ENCODE measurements around the gene ACSL5. TPM values are rescaled to one million over a fixed set of nuclear protein-coding genes. Genes with fewer than 3 reads are reported as not detected.

Gene ACSL5
- total and polyA plus RNA-seq, 3 donors from 2014 or later, result 10.1 to 20.1 (median 11.4) TPM

GRCh38 chr10:112344261-112344660 lies 29.7 kb upstream of the ACSL5 start:
- intact Hi-C loops (cut with DNase I; ENCODE audit: low total_unique reads), result no loop called here
- 83 to 93% methylated on average over 6 of the region's 6 CpGs for WGBS, 2 donors

GRCh38 chr10:112345202-112345601 lies 28.7 kb upstream of the ACSL5 start:
- Histone ChIP-seq H3K27me3 (no peaks in the 10 kb centered on the region), H3K36me3 (ENCODE audit: low read depth, missing control alignments) (no peaks in the 10 kb centered on the region), H3K4me1 (no peaks in the 10 kb centered on the region), H3K27ac (no peak overlapping the region), H3K9me3 (no peaks in the 10 kb centered on the region), H3K4me3 (no peak overlapping the region)
- no peak for DNase-seq
- TF ChIP-seq CTCF (IDR thresholded peaks at IDR 0.05), result no peak
- no peak for TF ChIP-seq POLR2A (IDR thresholded peaks at IDR 0.05)
- 58 to 75% methylated on average over 3 of the region's 3 CpGs for WGBS, 2 donors
- intact Hi-C loops (cut with DNase I; ENCODE audit: low total_unique reads), result no loop called here

More at GRCh38 chr10:112344261-112344660, 29.7 kb upstream of the ACSL5 start:
- Histone ChIP-seq H3K4me1 (no peaks in the 10 kb centered on the region), H3K36me3 (ENCODE audit: low read depth, missing control alignments) (no peaks in the 10 kb centered on the region), H3K9me3 (no peaks in the 10 kb centered on the region), H3K4me3 (no peak overlapping the region), H3K27ac (no peak overlapping the region), H3K27me3 (no peaks in the 10 kb centered on the region)
- DNase-seq, result no peak
- TF ChIP-seq POLR2A (IDR thresholded peaks at IDR 0.05) (no peak), CTCF (IDR thresholded peaks at IDR 0.05) (no peak)

- Histone ChIP-seq H3K27me3 (no peaks in the 10 kb centered on the region), H3K4me1 (no peaks in the 10 kb centered on the region), H3K4me3 (no peak overlapping the region), H3K36me3 (ENCODE audit: low read depth, missing control alignments) (no peaks in the 10 kb centered on the region), H3K9me3 (no peaks in the 10 kb centered on the region), H3K27ac (no peak overlapping the region)
- DNase-seq, result no peak
- TF ChIP-seq POLR2A (IDR thresholded peaks at IDR 0.05), result no peak
- no peak for TF ChIP-seq CTCF (IDR thresholded peaks at IDR 0.05)
- intact Hi-C loops (cut with DNase I; ENCODE audit: low total_unique reads), result no loop called here
- 93 to 94% methylated on average over 8 to 9 of the region's 9 CpGs for WGBS, 2 donors
These were observed 28.2 kb upstream of the ACSL5 start for GRCh38 chr10:112345743-112346142.

GRCh38 chr10:112346774-112347173 lies 27.1 kb upstream of the ACSL5 start:
- DNase-seq, result no peak
- TF ChIP-seq POLR2A (IDR thresholded peaks at IDR 0.05) (no peak), CTCF (IDR thresholded peaks at IDR 0.05) (no peak)
- WGBS, 2 donors, result 85 to 98% methylated on average over 5 of the region's 5 CpGs
- intact Hi-C loops (cut with DNase I; ENCODE audit: low total_unique reads), result no loop called here
- no peaks in the 10 kb centered on the region for H3K36me3 ChIP-seq (ENCODE audit: low read depth, missing control alignments)
- no peak overlapping the region for H3K4me3 ChIP-seq
- H3K9me3 ChIP-seq, result no peaks in the 10 kb centered on the region
- no peaks in the 10 kb centered on the region for H3K4me1 ChIP-seq
- H3K27ac ChIP-seq, result no peak overlapping the region
- no peaks in the 10 kb centered on the region for H3K27me3 ChIP-seq

All from testis (tissue), 3 donors.